ENCODE results near the gene SNCG.
"Not testable (repeated sequence)": the region's sequence is repeated elsewhere in the genome, so short reads cannot be mapped to it uniquely, and the experiment has no call there.

The SNCG gene

DNA sequence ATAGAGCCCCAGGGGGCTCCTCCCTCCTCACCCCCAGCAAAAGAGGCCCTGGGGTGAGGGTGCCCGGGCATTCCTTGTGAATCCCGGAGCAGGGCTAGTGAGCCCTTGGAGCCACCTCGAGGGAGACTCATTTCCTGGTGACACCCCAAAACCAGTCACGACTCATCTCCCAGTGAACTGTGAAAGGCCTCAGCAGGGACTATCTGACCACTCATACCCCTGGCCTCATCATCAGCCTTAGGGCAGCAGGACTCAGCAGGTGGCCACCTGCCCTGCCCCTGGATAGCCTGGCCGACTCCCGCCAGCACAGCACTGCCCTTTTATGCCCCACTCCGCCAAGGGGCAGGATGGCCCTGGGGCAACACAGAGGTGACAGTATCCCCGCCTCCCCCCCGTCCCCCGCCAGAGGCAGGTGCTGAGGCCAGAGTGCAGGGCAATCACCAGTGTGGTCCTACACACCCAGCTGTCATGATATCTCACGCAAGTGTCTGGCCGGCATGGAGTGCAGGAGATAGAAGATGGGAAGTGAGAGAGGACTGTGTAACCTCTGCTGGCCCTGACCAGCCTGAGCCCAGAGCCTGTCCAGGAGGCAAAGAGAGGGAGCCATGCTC is 3.2 kb downstream of the SNCG start:
- FAIRE-seq: no peak

DNA sequence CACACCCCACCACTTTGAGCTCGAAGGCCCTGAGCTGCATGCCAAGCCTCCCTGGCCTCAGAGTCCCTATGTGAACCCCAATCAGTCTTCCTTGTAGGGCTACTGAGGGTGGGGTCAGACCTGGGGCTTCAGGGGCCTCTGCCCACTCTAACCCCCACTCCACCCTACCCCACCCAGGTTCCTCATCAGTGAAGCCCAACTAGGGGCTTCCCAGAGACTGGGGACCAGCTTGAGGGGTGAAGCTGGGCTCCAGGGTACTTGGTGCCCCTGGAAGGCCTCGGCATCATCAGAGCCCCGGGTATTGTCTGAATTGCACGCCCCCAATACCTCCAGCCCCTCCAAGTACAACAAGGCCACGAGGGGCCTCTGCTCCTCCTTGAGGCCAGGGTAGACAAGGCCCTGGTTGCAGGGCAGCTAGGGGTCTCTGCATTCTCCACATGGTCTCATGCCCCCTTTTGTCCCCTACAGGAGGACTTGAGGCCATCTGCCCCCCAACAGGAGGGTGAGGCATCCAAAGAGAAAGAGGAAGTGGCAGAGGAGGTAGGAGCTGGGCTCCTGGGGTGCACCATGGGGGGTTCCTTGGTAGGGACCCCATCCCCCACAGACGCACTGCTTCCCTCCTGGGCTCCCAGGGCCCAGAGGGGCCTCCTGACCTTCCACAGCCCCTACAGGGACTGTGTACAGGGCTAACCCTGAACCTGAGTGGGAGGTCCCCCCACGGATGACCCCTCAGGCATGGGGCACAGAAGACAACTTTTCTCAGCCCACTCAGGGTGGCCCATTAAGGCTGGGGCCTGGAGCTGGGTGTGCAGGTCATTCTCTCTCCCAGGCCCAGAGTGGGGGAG is 4.0 kb downstream of the SNCG start:
- no peak for FAIRE-seq

DNA sequence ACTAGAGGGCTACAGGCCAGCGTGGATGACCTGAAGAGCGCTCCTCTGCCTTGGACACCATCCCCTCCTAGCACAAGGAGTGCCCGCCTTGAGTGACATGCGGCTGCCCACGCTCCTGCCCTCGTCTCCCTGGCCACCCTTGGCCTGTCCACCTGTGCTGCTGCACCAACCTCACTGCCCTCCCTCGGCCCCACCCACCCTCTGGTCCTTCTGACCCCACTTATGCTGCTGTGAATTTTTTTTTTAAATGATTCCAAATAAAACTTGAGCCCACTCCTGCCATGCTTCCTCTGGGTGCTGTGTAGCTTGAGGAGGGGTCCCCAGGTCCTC is 4.5 kb downstream of the SNCG start:
- no peak for FAIRE-seq

DNA sequence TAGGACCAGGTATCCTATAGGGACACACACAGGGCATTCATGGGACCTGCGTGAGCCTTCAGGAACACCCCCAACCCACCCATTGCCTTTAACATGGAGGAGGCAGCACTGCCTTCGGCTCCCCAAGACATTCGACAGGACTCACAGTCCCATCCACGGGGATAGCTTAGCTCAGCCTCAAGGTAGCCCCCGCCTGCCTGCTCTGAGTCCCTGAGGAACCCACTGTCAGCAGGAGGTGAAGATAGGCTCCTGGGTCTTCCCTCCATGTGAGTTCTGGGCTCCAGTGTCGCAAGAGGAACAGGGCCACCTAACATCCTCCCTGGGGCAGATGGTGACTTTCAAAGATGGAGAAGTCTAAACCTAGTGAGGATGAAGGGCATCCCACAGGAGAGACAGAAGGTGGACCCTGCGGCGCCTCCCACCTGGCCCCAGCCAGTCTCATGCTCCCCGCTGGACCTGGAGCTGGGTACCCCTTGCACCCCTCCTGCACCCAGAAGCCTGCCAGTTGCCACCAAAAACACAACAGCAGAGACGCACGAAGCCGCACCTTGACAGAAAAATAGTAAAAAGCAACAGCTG is 5.0 kb downstream of the SNCG start:
- no peak for FAIRE-seq

DNA sequence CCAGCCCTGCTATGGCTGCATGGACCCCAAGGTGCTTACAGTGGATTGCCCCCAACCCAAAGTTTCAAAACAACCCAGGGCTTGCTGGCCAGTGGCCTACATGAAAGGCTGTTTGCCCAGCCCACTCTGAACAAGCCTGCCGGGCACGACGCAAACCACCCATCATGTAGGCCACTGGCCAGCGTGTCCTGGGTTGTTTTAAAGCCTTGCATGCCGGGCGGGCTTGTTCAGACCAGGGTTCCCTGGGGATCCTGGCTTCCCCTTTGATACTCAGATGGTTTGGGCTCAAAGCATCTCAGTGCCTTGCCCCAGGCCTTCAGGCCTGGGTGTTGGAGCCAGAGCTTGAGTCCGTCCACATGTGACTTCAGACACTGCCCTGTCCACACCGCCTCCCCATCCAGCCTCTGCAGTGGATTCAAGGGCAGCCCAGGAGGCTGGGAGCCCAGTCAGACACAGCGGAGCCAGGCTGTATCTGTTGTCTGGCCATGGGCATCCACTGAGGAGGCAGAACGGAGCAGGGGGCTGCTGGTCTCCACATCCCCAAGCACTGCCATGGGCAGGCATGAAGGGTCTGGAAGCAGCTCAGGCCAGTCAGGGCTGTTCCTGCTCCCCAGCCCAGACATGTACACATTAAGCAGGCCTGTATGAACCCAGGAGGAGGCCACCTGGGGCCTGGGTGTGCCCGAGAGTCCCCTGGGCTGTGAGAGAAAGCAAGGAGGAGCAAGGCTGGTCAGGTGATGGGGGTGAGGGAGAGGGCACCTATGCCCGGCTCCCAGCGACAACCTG is 5.9 kb downstream of the SNCG start:
- FAIRE-seq: no peak

DNA sequence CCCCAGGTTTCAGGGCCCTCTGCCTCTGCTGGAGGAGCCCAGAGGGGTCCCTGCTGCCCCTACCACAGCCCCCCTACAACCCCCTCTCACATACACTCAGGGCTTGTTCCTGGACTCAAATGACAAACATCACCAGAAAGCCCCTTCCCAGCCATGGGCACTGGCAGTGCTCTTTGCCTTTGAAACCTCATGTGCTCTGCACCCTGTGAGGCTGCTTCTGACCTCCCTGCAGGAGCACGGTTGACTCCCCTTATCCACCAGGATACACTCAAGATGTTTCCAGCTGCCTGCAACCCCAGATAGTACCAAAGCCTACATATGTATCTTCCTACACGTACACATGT is 6.4 kb downstream of the SNCG start:
- no peak for FAIRE-seq

DNA sequence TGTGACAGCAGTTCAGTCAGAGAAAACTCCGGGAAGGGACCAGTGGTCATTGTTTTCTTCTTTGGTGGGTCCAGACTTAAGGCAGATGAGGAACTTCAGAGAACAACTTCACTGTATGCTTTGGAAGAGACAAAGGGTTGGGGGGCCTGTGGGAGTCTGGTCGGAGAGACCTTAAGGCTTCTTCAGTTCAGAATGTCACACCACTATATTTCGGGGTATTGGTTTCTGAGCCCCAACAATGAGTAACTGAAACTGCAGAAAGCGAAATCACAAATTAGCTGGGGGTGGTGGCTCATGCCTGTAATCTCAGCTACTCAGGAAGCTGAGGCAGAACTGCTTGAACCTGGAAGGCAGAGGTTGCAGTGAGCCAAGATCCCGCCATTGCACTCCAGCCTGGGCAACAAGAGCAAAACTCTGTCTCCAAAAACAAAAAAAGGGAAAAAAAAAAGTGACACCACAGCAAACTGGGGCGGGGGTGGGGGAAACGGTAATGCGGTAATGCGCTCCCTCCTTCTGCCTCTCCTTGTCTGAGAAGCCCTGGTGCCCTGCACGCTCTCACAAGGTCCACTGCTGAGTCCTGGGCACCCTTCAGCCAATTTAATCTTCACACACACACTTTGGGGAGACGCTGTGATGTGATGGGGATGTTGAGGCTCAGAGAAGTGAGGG is 7.7 kb downstream of the SNCG start:
- no peak for FAIRE-seq

DNA sequence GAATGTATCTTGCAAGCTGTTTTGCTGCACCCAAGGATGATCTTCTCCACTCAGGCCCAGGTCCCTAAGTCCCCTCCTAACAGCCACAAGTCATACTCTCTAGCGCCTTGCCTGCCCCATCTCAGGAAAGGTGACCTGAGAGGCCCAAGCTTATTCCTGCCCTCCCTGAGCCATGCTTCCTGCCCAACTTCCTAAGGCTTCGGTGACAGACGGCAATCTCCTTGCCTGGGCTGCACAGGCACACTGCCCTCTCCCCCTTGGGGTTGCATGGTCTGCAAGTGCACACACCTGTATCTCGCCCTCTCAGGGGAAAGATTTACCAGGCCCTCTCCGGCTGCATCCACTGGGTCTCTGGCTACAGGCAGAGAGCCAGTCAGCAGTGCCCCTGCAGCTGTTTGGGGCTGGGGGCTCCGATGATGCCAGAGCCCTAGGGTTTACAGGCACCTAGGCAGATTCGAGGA is 9.1 kb downstream of the SNCG start:
- FAIRE-seq: no peak

DNA sequence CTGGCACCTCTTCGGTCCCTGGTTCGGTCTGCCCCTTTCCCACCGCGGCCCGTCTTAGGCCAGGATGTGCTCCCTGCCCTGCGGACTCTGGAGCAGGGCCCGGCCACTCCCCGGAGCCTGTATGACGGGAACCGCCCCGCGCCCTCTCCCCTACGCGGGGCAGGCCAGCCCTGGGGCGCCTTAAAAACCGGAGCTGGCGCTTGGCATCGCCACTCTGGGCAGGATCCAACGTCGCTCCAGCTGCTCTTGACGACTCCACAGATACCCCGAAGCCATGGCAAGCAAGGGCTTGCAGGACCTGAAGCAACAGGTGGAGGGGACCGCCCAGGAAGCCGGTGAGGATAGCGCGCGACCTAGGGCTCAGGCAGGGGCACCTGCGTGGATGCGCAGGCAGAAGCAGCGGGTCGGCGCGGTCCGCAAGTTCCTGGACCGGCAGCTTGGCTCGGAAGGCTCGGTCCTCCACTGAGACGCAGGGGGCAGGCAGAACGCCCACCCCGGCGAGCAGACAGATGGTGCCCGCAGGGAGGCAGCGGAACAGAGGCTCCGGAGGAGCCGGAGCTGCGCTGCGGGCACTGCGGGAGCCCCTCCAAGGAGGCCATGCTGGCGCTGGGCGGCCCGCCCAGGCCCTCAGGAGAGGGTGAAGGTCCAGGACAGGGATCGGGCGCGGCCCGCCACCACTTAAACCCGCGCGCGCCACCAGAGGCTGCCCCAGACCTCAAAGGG is 10.0 kb downstream of the SNCG start, which contains the start of gene ADIRF:
Gene ADIRF (plus strand): TSS at position 212 of the 723 bp plus-strand sequence. CDS start 63 bp downstream, at position 275.
- FAIRE-seq: no peak

DNA sequence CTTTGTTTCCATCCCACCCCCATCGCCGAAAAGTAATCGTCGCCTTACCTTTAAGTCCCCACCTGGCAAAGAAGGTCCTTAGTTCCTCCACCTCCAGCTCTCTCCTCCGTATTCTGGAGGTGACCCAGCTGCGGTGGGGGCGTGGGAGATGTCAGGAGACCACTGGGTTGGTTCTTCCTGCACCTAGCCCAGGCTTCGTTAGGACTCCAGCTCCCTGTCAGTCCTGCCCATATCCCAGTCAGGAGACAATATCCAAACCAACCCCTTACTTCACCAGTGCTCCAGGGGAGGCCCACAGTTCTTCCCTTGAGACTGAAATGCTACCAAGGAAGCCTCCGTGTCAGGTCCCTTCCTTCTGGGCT is 10.6 kb downstream of the SNCG start:
- no peak for FAIRE-seq

DNA sequence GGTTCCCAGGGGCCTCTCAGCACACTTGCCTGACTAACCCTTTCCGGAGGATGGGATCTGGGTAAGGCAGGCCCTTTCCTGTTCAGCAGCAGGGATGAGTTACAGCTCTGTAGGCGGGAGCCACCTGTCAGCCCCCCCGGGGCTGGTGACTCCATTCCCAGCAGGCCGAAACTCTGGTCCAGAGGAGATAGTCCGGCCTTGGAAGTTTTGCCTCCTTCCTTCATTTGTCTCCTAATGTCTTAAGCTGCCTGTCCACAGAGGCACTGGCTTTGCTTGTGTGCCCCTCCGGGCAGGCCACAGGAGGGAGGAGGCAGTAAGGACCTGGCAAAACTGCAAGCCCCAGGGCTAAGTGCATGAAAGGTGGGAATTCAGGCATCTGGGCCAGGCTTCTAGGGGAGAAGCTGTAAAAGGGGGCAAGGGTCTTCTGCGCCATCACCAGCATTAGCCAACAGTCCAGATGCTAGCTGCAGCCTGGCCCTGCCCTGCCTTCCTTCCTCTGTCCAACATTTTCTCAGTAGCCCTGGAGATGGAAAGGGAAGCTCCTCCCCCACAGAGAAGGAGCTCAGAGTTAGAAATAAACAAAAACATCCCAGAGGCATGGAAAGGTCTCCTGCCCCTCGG is 11.1 kb downstream of the SNCG start:
- no peak for FAIRE-seq

DNA sequence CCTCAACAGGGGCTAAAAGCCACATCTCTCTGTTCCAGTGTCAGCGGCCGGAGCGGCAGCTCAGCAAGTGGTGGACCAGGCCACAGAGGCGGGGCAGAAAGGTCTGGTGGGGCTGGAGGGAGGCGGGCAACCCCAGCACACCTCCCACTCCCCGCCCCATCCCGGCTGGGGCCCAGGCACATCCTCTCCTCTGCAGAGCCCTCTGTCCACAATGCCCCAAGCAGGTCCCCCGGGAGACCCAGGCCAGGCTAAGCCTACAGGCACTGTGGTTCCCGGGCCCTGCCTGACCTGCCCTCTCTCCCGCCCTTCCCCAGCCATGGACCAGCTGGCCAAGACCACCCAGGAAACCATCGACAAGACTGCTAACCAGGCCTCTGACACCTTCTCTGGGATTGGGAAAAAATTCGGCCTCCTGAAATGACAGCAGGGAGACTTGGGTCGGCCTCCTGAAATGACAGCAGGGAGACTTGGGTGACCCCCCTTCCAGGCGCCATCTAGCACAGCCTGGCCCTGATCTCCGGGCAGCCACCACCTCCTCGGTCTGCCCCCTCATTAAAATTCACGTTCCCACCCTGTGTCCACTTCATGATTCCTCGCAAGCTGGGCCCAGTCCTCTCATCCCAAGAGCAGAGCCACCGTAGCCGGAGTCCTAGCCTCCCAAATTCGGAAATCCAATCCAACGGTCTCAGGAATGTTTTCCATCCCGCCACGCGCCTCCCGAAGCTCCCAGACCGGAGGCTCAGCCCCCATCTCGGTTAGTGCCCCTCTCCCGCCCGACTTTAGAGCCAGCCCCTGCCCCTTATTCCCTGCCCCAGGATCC is 12.0 kb downstream of the SNCG start:
- no peak for FAIRE-seq

DNA sequence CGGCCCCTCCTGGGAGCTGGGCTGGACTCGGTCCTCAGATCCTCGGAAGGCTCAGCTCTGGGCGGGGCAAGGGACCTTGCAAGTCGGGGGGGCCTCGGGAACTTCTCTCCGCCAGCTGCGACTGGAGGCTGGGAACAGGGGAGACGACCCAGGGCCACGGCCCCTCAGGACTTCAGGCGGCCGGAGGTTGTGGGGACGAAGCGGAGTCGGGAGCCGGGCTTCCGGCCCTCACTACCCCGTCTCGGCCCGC is 12.5 kb downstream of the SNCG start:
- no peak for FAIRE-seq

DNA sequence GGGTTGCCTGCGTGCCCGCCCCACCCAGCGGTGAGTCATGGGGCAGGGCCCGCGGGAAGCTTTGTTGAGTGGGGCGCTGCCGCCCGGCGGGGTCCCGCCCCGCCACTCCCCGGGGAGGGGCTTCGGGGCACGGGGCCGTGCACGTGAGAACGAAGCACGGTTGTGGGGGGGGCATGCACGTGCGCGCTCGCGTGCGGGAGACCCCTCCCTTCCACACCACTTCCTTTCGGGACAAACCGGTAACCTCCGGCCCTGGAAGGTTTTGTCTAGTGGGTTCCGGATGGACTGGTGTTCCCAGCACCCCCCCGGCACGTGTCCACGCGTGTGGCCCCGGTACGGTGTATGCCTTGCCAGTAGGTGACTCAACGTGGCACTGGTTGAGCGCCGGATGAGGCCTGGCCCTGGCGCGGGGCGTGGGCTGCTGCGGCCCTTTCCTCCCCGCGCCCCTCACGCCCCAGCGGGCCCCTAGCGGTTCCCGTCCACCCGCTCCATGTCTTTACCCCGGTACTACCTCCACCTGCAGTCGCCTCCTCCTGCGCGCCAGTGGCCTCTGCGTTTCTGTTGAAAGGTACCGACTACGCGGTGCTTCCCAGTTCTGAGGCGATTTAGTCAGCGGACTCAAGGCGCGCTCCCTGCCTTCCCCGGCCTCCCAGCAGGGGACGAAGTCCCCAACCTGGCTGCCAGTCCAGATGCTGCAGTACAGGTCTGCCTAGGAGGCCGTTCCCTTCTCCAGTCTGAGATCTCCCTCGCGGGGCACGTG is 13.0 kb downstream of the SNCG start:
- no peak for FAIRE-seq

DNA sequence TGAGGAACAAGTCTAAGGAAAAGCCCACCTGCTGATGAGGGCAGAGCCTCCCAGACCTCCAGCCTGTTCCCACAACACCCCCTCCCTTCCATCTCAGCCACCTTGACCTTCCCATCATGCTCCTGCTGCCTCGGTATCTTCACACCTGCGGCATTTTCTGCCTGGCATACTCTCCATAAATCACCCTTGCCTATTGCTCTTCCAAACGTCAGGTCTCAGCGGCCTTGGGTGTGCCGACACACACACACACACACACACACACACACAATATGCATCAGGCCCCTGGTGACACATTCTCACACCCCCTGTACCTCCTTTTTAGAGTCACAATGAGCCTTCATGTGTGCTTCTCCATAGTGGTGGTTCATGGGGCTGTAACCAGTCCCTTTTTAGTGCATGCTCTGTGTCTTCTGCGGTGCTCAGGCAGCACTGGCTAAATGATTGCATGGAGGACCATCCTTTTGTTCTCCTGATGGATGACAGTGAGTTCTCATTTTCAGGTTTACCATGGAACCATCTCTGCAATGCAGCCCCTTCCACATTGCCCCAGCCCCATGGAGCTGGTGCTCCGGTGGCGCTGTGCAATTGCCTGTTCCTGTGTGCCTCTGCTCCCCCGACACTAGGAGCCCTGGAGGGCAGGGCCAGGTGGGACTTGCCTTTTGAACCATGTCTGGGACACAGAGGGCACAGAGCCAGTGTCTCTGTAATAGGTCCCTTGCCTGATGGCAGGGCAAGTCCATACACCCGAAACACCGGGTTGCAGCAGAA is 14.4 kb downstream of the SNCG start:
- FAIRE-seq: no peak

DNA sequence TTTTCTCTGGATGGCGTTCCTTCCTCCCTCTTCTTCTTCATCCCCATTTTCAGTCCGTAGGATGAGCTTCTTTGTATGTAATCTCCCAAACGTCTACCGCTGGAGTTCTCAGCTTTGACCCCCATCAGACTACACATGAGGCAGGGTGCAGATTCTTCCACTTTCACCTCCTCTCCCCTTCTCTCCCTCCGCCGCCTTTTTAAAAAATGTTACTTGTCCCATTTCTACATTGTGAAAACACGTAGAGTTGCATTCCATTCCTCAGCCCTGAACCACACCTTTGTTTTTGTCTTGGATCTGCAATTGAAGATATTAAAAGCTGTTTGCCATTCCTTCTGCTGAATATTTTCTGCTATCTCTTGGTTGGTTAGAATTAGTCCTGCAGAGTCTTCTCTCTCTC is 16.1 kb downstream of the SNCG start:
- no peak for FAIRE-seq

DNA sequence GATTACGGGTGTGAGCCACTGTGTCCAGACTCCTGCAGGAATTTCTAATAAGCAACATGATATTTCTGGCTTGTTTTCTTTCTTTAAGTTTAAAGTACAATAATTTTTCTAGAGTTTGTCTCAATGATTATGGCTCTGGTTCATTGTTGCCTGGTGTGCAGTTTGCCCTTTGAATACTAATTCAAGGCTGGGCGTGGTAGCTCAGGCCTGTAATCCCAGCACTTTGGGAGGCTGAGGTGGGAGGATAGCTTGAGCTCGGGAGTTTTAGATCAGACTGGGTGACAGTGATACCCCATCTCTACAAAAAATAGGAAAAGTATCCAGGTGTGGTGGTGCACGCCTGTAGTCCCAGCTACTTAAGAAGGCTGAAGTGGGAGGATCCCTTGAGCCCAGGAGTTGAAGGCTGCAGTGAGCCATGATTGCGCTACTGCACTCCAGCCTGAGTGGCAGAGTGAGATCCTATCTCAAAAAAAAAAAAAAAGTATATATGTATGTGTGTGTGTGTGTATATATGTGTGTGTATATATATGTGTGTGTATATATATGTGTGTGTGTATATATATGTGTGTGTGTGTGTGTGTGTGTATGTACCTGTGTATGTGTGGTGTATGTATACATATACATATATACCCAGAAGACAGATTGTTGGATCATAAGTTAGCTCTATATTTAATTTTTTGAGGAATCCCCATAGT is 18.1 kb downstream of the SNCG start:
- FAIRE-seq: no peak

DNA sequence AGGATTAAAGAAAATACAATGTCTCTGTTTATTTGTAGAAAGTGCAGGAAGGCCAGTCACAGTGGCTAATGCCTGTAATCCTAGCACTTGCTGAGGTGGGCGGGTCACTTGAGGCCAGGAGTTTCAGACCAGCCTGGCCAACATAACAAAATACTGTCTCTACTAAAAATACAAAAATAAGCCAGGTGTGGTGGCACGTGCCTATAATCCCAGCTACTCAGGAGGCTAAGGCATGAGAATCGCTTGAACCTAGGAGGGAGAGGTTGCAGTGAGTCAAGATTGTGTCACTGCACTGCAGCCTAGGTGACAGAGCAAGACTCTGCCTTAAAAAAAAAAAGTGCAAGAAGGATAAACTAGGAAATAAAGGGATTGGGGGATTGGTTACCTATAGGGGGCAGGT is 20.1 kb downstream of the SNCG start:
- not testable (repeated sequence) for FAIRE-seq

DNA sequence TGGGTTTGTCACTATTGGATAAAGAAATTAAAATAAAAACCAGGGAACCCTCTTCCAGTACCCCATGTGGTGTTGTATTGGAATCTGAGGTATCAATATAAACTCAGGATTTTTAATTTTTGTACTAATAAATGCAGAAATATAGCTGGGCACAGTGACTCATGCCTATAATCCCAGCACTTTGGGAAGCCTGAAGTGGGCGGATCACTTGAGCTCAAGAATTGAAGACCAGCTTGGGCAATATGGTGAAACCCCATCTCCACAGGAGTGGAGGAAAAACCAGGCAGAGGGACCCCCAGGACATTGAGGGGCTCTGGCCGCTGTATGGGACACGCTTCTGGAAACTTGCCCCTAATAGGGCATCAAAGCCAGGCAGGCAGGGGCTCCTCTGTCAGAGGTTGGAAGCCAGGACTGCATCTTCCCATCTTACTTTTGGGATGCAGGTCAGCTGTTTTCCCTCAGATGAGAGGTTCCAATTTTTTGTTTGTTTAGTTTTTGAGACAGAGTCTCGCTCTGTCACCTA is 21.0 kb downstream of the SNCG start:
- no peak for FAIRE-seq
